ENCODE measurements around the gene ADGRL4.
"Not testable (repeated sequence)": the region's sequence is repeated elsewhere in the genome, so short reads cannot be mapped to it uniquely, and the experiment has no call there.

The ADGRL4 gene

GRCh38 chr1:78916986-78917385 is 89.5 kb downstream of the ADGRL4 start:
- no peak for DNase-seq

- no peak for DNase-seq
Observed at GRCh38 chr1:78913950-78914349, 92.6 kb downstream of the ADGRL4 start.

GRCh38 chr1:78911956-78912880 is 94.3 kb downstream of the ADGRL4 start:
- DNase-seq: no peak

- no peak for DNase-seq
Observed at GRCh38 chr1:78902641-78903040, 103.9 kb downstream of the ADGRL4 start.

GRCh38 chr1:78894811-78895210 is 111.7 kb downstream of the ADGRL4 start:
- DNase-seq: no peak

- DNase-seq: no peak
Observed at GRCh38 chr1:78892260-78892840, 114.2 kb downstream of the ADGRL4 start.

GRCh38 chr1:78887458-78887857 is 119.1 kb downstream of the ADGRL4 start:
- no peak for DNase-seq

GRCh38 chr1:78884685-78885452 is 121.7 kb downstream of the ADGRL4 start:
- DNase-seq: no peak

- no peak for DNase-seq
Observed at GRCh38 chr1:78880223-78880622, 126.3 kb downstream of the ADGRL4 start.

GRCh38 chr1:78875986-78876385 is 130.5 kb downstream of the ADGRL4 start:
- DNase-seq: not testable (repeated sequence)

- DNase-seq: not testable (repeated sequence)
Observed at GRCh38 chr1:78872801-78873200, 133.7 kb downstream of the ADGRL4 start.

- DNase-seq: no peak
Observed at GRCh38 chr1:78871249-78871648, 135.3 kb downstream of the ADGRL4 start.

GRCh38 chr1:78869136-78869535 is 137.4 kb downstream of the ADGRL4 start:
- no peak for DNase-seq

GRCh38 chr1:78864175-78864574 is 142.4 kb downstream of the ADGRL4 start:
- DNase-seq: no peak

GRCh38 chr1:78856096-78856495 is 150.4 kb downstream of the ADGRL4 start:
- no peak for DNase-seq

GRCh38 chr1:78855258-78855657 is 151.3 kb downstream of the ADGRL4 start:
- DNase-seq: no peak

- no peak for DNase-seq
Observed at GRCh38 chr1:78854556-78854955, 152.0 kb downstream of the ADGRL4 start.

GRCh38 chr1:78843546-78843945 is 163.0 kb downstream of the ADGRL4 start:
- DNase-seq: no peak

GRCh38 chr1:78843111-78843510 is 163.4 kb downstream of the ADGRL4 start:
- DNase-seq: no peak

GRCh38 chr1:78840453-78841271 is 165.9 kb downstream of the ADGRL4 start:
- DNase-seq: no peak

Data from activated CD4-positive, alpha-beta T cell treated with anti-CD3 and anti-CD28 coated beads for 48 hours (primary cell).